HepG2 (cell line): ENCODE measurements around the gene SV2B. TPM values are rescaled to one million over a fixed set of nuclear protein-coding genes. Genes with fewer than 3 reads are reported as not detected.

Source experiments
- ATAC-seq: fragments of 200-7000 bp; cut with Tn5 transposase; 3 replicates; pipeline ENCODE4 v1.9.1; 2020; ENCODE audit warnings: mild to moderate bottlenecking, moderate library complexity
- BruUV-seq: library from RNA; stranded (reverse); fragments of 400-500 nt; replicated peaks from 2 replicates; lab custom pipeline; 2021; lab: Mats Ljungman, UMichigan
- CTCF ChIA-PET: fragments of 300-600 bp; formaldehyde crosslinking; extraction: SDS; loops from one replicate; lab custom pipeline; 2021; ENCODE audit warnings: low total read pairs, inconsistent platforms, low intra/inter-chr PET ratio; lab: Yijun Ruan, JAX
- POLR2A ChIA-PET: fragments of 350-600 bp; sonication (Branson Sonifier 250); formaldehyde crosslinking; loops from one replicate; lab custom pipeline; 2020; ENCODE audit warnings: antibody characterized with exemption, inconsistent platforms; lab: Yijun Ruan, JAX
- DNase-seq: peaks from one replicate; pipeline ENCODE4 v3.0.0-alpha.2; 2015; ENCODE audit warnings: low spot score
- FAIRE-seq: peaks from 3 replicates; lab custom pipeline; 2011; peaks lifted over from hg19 to GRCh38; lab: Jason Lieb, UNC
- H2AFZ ChIP-seq: one replicate; pipeline ENCODE4 v1.6.1; 2011; ENCODE audit warnings: low read length, inconsistent platforms
- H3K27ac ChIP-seq: fragments of 300-600 bp; 3 replicates; pipeline ENCODE4 v1.8.0; 2011; ENCODE audit warnings: mixed run types, mild to moderate bottlenecking, mixed read lengths, low read length, inconsistent platforms; ENCODE audit not compliant: insufficient read depth; ENCODE audit errors: extremely low read length
- H3K27me3 ChIP-seq, 2 experiments: fragments of 200-600 bp in 1 of 2; 2 replicates in 1 of 2; 3 replicates in 1 of 2; pipeline versions ENCODE4 v1.6.0 to v1.8.0; 2011; ENCODE audit warnings: low read length in 2 of 2, mild to moderate bottlenecking in 2 of 2, moderate library complexity in 2 of 2, inconsistent platforms in 1 of 2; ENCODE audit not compliant: insufficient read depth in 2 of 2, control insufficient read depth in 1 of 2
- H3K36me3 ChIP-seq, 2 experiments: fragments of 200-600 bp in 1 of 2; replicated peaks in 1 of 2; 2 replicates in 1 of 2; 3 replicates in 1 of 2; pipeline versions ENCODE4 v1.5.1 to v1.8.0; 2011; ENCODE audit warnings: low read length in 2 of 2, inconsistent platforms in 1 of 2; ENCODE audit not compliant: insufficient read depth in 2 of 2, control insufficient read depth in 1 of 2
- H3K4me1 ChIP-seq: 2 replicates; pipeline ENCODE4 v1.5.1; 2012; ENCODE audit warnings: low read length, inconsistent platforms; ENCODE audit not compliant: insufficient read depth
- H3K4me2 ChIP-seq: 2 replicates; pipeline ENCODE4 v1.6.0; 2011; ENCODE audit warnings: low read depth, low read length, inconsistent platforms
- H3K4me3 ChIP-seq, 3 experiments: fragments of 200-600 bp in 1 of 3; sonication (generic), shearing (Covaris generic) in 1 of 3; replicated peaks in 1 of 3; 2 replicates each; pipeline ENCODE4 v1.5.1; 2011 to 2016; ENCODE audit warnings: low read length in 3 of 3, inconsistent platforms in 2 of 3, low read depth in 2 of 3, mild to moderate bottlenecking in 2 of 3, control low read depth in 1 of 3, mixed read lengths in 1 of 3; ENCODE audit not compliant: insufficient read depth in 1 of 3
- H3K79me2 ChIP-seq: one replicate; pipeline ENCODE4 v1.6.1; 2011; ENCODE audit warnings: low read length, inconsistent platforms; ENCODE audit not compliant: insufficient read depth
- H3K9ac ChIP-seq: 2 replicates; pipeline ENCODE4 v1.6.0; 2011; ENCODE audit warnings: mild to moderate bottlenecking, low read depth, low read length, inconsistent platforms; ENCODE audit not compliant: insufficient read depth
- H3K9me3 ChIP-seq: 2 replicates; pipeline ENCODE4 v1.5.1; 2012; ENCODE audit warnings: mild to moderate bottlenecking, low read length
- H4K20me1 ChIP-seq: 2 replicates; pipeline ENCODE4 v1.6.0; 2011; ENCODE audit warnings: inconsistent platforms, mild to moderate bottlenecking, low read length, moderate library complexity; ENCODE audit not compliant: insufficient read depth
- FLYWCH1 ChIP-seq: sonication (generic); formaldehyde crosslinking; IDR thresholded peaks from 2 replicates; pipeline ENCODE4 v1.8.1; 2023; ENCODE audit warnings: mild to moderate bottlenecking, missing genetic modification reagents
- HBP1 ChIP-seq: IDR thresholded peaks from 2 replicates; pipeline ENCODE4 v1.6.1; 2016; ENCODE audit warnings: low read depth, control low read depth
- HHEX ChIP-seq: IDR thresholded peaks from 2 replicates; pipeline ENCODE4 v1.6.1; 2016; ENCODE audit warnings: control low read depth
- TFDP1 ChIP-seq: IDR thresholded peaks from 2 replicates; pipeline ENCODE4 v1.6.1; 2016; ENCODE audit warnings: missing compliant biosample characterization, missing genetic modification reagents, borderline replicate concordance
- ZBTB10 ChIP-seq: sonication (generic); formaldehyde crosslinking; IDR thresholded peaks from 2 replicates; pipeline ENCODE4 v1.4.0; 2020; ENCODE audit warnings: missing genetic modification reagents, borderline replicate concordance
- ZNF34 ChIP-seq: sonication (generic); formaldehyde crosslinking; IDR thresholded peaks from 2 replicates; pipeline ENCODE4 v1.4.0; 2020; ENCODE audit warnings: mild to moderate bottlenecking, missing genetic modification reagents, borderline replicate concordance
- ZNF772 ChIP-seq: sonication (generic); formaldehyde crosslinking; IDR thresholded peaks from 2 replicates; pipeline ENCODE4 v1.5.0; 2020; ENCODE audit warnings: mild to moderate bottlenecking, missing genetic modification reagents
- WGBS: methylation state at CpG from one replicate; pipeline ENCODE4 v1.1.6; 2017; ENCODE audit warnings: low lambda C conversion rate; 5-methylcytosine and 5-hydroxymethylcytosine counted together
- in situ Hi-C: cut with HindIII; loops from 2 replicates; pipeline ENCODE4 v1.10.0; 2017; ENCODE audit warnings: low pct_unique_long_range_greater_than_20kb; ENCODE audit not compliant: extremely low pct_ligation_motif_present
- intact Hi-C: fragments of 100-400 bp; cut with micrococcal nuclease; formaldehyde crosslinking; loops from one replicate; pipeline ENCODE4 v1.10.0; 2022; ENCODE audit not compliant: unreplicated experiment
- polyA plus RNA-seq, 8 experiments: library from polyadenylated mRNA; depleted of rRNA in 3 of 8; stranded (reverse) in 7 of 8; unstranded in 1 of 8; fragments of >200 nt; fragmentation: Illumina TruSeq in 4 of 8; extraction: Trizol in 4 of 8; gene quantifications; 2 replicates each; pipeline versions ENCODE4 v1.2.1 to v1.2.3, GENCODE V29; 2011 to 2016; ENCODE audit warnings: low read depth in 4 of 8, missing spikeins in 1 of 8, mixed read lengths in 1 of 8; ENCODE audit not compliant: insufficient read depth in 1 of 8
- total RNA-seq, 5 experiments: library from RNA; depleted of rRNA; stranded (reverse); fragments of >200 nt; fragmentation: Illumina TruSeq; extraction: Trizol; gene quantifications; 2 replicates each; pipeline ENCODE4 v1.2.3, GENCODE V29; 2016; ENCODE audit warnings: low read depth in 1 of 5

SV2B gene
- total and polyA plus RNA-seq, 2 of the 13 experiments (the other 11 are each of a cell fraction or from before 2014, with no cell fraction given), result not detected

- DNase-seq (no peak), FAIRE-seq (no peak), ATAC-seq (no peak)
- H3K4me2 ChIP-seq, result no peak overlapping the region
- no peaks in the 10 kb centered on the region for H3K36me3 ChIP-seq
- 10% methylated on average over 6 of the region's 9 CpGs for WGBS
- H3K4me1 ChIP-seq, result peaks cover 11% of the 10 kb centered on the region; the same call in 1 of the 2 replicates
- H3K9me3 ChIP-seq, result no peaks in the 10 kb centered on the region
- intact Hi-C loops, result no loop called here
- no peak overlapping the region for H3K9ac ChIP-seq
- ChIA-PET CTCF (no interaction called here), POLR2A (no interaction called here)
- H2AFZ ChIP-seq, result no peak overlapping the region
- in situ Hi-C loops, result no loop called here
- H4K20me1 ChIP-seq, result no peaks in the 10 kb centered on the region
- no TSS peak for BruUV-seq
- no peak overlapping the region for H3K4me3 ChIP-seq
- peaks cover 0 to 13% of the 10 kb centered on the region in 2 experiments; a peak in 2 of 5 replicates for H3K27me3 ChIP-seq
- H3K27ac ChIP-seq, result no peak overlapping the region
- H3K79me2 ChIP-seq, result no peaks in the 10 kb centered on the region
- no peak for TF ChIP-seq ZNF34 (CRISPR knock-in tag)
- TF ChIP-seq HBP1, result no peak
- no peak for TF ChIP-seq FLYWCH1 (CRISPR knock-in tag)
- no peak for TF ChIP-seq ZNF772 (CRISPR knock-in tag)
- no peak for TF ChIP-seq ZBTB10 (CRISPR knock-in tag)
- no peak for TF ChIP-seq HHEX (CRISPR knock-in tag)
- no peak for TF ChIP-seq TFDP1 (CRISPR knock-in tag)
- TF ChIP-seq, all 625 proteins: peak for 0
Measured at GRCh38 chr15:91136386-91136923, 36.4 kb downstream of the SV2B start.
